GM18508 (cell line): Measurements from ENCODE around the gene IQCE.

Experiments used
- ATAC-seq: cut with Tn5 transposase; IDR thresholded peaks from one replicate; pipeline ENCODE4 v1.9.1; 2021; ENCODE audit warnings: moderate number of reproducible peaks; ENCODE audit not compliant: insufficient read depth, unreplicated experiment

Gene IQCE

DNA sequence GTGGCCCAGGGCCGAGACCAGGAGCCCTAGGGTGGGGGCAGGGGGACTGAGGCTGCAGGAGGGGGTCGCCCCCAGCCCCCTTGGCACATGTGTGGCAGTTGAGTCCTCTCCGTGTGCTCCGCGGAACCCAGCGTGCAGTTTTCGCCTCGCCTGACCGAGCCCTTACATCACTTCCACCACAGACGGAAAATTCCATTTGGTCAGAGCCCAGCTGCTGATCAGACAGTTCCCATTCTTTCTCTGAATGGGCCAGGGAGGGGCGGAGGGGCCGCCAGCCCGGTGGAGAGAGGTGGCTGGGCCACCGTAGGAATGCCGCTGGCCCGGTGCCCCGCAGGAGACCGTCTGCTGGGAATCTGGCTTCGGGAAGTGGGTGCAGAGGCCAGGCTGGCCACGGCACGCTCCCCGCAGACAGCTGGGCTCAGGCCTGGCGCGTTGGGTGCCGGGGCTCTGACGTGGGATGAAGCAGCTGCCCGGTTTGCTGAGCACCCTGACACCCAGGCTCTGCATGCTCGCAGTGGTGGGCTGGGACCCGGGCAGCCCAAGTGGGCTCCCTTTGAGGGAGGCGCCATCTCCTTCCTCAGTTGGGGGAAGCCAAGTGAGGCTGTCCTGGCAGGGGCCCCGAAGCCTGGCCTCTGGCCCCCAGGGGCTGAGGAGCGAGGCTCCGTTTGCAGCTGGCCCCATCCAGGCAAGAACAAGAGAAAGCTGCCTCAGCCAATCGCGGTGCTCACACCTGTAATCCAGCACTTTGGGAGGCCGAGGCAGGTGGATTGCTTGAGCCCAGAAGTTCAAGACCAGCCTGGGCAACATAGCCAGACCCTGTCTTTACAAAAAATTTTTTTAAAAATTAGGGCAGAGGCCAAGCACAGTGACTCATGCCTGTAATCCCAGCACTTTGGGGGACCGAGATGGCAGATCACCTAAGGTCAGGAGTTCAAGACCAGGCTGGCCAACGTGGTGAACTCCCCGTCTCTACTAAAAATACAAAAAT is 82.9 kb downstream of the IQCE start:
- ATAC-seq: no peak

- ATAC-seq: no peak
Observed at GRCh38 chr7:2643386-2644219, 84.8 kb downstream of the IQCE start.

GRCh38 chr7:2644220-2644561 is 85.4 kb downstream of the IQCE start:
- ATAC-seq: no peak

GRCh38 chr7:2644562-2645273 is 85.9 kb downstream of the IQCE start:
- no peak for ATAC-seq

- no peak for ATAC-seq
Observed at GRCh38 chr7:2645274-2645868, 86.6 kb downstream of the IQCE start.

DNA sequence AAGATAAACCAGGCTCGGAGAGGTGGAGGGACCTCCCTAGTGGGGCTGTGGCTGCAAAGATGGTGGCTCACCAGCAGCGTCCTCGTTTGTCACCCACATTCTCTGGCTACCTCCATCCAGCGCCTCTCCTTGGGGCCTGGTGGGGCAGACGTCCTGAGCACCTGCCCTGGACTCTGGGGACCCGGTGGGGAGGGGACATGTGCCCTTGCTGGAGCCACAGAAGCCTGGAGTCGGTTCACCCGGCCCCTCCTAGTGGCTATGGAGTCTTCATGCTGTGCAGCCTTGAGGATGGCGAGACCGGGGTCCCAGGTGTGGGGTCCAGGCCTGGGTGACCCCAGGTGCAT is 87.5 kb downstream of the IQCE start:
- no peak for ATAC-seq

- no peak for ATAC-seq
Observed at GRCh38 chr7:2646680-2647571, 88.1 kb downstream of the IQCE start.

DNA sequence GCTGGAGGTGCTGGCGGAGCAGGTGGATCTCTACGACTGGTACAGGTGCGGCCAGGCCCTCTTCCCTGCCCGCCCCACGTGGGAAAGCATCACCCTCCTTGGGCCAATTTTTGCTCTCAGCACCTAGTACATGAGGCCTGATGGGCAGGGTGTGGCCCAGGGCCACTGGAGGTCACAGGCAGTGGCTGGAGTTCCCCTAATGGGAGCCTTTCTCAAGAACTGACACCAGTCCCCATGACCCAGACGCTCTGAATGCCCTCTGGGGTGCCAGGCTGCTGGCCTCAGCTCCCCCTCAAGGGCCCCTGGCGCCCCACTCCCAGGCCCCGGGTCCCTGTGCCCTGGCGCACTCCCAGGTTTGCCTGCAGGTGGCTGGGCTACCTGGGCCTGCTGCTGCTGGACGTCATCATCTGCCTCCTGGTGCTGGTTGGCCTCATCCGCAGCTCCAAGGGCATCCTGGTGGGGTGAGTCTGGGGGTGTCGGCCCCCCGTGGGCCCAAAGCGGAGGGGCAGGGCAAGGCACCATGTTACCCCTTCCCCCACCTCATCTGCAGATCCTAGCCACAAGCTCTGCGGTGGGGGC is 88.9 kb downstream of the IQCE start:
- ATAC-seq: no peak

GRCh38 chr7:2649139-2649838 is 90.5 kb downstream of the IQCE start:
- no peak for ATAC-seq

- no peak for ATAC-seq
Observed at GRCh38 chr7:2649991-2650390, 91.2 kb downstream of the IQCE start.

DNA sequence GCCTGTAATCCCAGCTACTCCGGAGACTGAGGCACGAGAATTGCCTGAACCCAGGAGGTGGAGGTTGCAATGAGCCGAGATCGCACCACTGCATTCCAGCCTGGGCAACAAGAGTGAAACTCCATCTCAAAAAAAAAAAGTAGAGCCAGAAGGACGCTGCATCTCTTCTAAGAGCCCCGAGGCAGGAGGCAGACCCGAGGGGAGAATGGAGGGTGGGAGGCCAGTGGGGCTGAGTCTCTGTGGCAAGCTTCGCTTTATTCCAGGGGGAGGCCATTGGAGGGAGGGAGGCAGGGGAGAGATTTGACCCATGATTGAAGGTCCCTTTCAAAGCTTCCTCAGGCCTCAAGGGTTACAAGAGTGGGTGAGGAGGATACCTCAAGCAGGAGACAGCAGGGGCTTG is 91.7 kb downstream of the IQCE start:
- ATAC-seq: no peak

GRCh38 chr7:2651336-2651735 is 92.6 kb downstream of the IQCE start:
- no peak for ATAC-seq

- ATAC-seq: no peak
Observed at GRCh38 chr7:2651847-2652735, 93.3 kb downstream of the IQCE start.

DNA sequence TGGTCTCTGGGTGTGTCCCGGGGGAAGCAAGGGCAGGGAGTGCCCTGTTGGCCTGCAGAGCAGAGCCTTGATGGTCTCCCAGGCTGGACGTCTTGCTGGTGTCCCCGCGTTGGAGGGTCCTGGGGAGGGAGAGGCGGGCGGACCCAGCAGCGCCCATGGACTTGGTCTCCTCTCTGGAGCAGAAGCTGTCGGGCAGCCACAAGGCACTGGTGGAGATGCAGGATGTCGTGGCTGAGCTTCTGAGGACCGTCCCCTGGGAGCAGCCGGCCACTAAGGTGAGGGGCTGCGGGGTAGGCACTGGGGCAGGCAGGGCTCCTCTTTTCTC is 93.9 kb downstream of the IQCE start:
- ATAC-seq: no peak

DNA sequence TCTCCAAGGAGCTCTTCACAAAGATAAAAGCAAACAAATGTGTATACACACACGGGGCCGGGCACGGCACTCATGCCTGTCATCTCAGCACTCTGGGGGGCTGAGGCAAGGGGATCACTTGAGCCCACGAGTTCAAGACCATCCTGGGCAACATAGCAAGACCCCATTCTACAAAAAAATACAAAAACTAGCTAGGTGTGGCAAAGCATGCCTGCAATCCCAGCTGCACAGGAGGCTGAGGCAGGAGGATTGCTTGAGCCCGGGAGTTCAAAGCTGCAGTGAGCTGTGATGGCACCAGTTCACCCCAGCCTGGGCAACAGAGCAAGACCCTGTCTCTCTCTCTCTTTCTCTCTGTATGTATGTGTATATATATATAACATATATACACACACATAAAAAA is 95.3 kb downstream of the IQCE start:
- ATAC-seq: no peak

DNA sequence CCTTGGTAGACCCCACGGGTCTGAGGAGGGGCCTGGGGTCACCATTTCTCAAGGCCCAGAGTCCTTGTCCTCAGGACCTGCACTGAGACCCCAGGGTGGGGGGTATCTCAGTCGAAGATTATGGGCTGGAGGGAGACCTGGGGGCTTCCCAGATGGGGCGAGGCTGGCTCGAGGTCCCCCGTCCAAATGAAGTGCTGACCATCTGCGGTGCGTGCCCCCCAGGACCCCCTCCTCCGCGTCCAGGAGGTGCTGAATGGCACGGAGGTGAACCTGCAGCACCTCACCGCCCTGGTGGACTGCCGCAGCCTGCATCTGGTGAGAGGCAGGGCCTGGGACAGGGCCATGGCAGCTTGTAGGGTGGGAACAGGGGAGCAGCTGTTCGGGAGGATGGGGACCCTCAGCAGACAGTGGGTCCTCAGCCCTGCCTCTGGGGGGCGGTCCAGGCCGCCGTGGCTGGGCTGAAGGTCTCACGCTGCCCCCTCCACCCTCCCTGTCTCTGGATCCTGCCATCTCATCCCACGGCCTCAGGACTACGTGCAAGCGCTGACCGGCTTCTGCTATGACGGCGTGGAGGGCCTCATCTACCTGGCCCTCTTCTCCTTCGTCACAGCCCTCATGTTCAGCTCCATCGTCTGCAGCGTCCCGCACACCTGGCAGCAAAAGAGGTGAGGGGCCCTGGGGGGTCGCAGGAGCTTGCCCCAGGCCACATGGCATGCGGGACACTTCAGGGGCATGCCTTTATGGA is 97.3 kb downstream of the IQCE start:
- no peak for ATAC-seq

DNA sequence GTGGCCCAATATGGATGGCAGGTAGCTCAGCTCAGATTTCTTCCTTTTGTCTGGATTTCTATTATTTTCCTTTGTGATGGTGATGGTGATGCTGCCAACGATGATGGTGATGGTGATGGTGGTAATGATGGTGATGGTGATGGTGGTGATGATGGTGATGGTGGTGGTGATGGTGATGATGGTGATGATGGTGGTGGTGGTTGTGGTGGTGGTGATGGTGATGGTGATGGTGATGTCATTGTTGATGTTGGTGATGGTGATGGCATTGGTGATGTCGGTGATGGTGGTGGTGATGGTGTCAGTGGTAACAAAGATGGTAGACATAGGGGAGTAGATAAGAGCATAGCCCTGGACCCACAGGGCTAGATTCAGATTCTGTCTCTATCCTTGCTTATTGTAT is 98.4 kb downstream of the IQCE start:
- ATAC-seq: no peak
